Measurements from ENCODE around the gene FTO. TPM values are rescaled to one million over a fixed set of nuclear protein-coding genes. Genes with fewer than 3 reads are reported as not detected.
A peak's percentile ranks its signal among the peaks of the same experiment; 100 is the strongest.

FTO gene
- total RNA-seq, 4 donors from 2014 or later = 70.9 to 89.7 (median 86.8) TPM

- TF ChIP-seq CTCF (IDR thresholded peaks at IDR 0.05) = no peak
- no peak for DNase-seq (ENCODE audit: low spot score)
- ATAC-seq (ENCODE audit: low FRiP score) = no peak
Observed at GRCh38 chr16:53708490-53708889, 4.5 kb downstream of the FTO start.

GRCh38 chr16:53711390-53711789 lies 7.4 kb downstream of the FTO start:
- DNase-seq (ENCODE audit: low spot score) (no peak), ATAC-seq (ENCODE audit: low FRiP score) (peak; percentile 68)
- no peak for TF ChIP-seq CTCF (IDR thresholded peaks at IDR 0.05)

GRCh38 chr16:53712065-53712464 lies 8.1 kb downstream of the FTO start:
- DNase-seq (ENCODE audit: low spot score) (no peak), ATAC-seq (ENCODE audit: low FRiP score) (no peak)
- TF ChIP-seq CTCF (IDR thresholded peaks at IDR 0.05) = no peak

- ATAC-seq (ENCODE audit: low FRiP score) (no peak), DNase-seq (ENCODE audit: low spot score) (no peak)
- no peak for TF ChIP-seq CTCF (IDR thresholded peaks at IDR 0.05)
Observed at GRCh38 chr16:53713403-53714204, 9.6 kb downstream of the FTO start.

GRCh38 chr16:53714205-53715022 lies 10.5 kb downstream of the FTO start:
- TF ChIP-seq CTCF (IDR thresholded peaks at IDR 0.05) = no peak
- ATAC-seq (ENCODE audit: low FRiP score) = peak; percentile 60
- DNase-seq (ENCODE audit: low spot score) = no peak

GRCh38 chr16:53715023-53715384 lies 11.0 kb downstream of the FTO start:
- no peak for DNase-seq (ENCODE audit: low spot score)
- TF ChIP-seq CTCF (IDR thresholded peaks at IDR 0.05) = no peak
- ATAC-seq (ENCODE audit: low FRiP score) = no peak

Measured in omental fat pad (tissue), 4 donors.